T-helper 2 cell treated with Interferon-gamma antibody and Interleukin-4, amounts not matched to agents 5 μg/mL and 100 μg/mL, for 36 hours (primary cell): Measurements from ENCODE around the gene ENG.

Experiments used
- DNase-seq: peaks from one replicate; pipeline ENCODE4 v3.0.0; 2021; ENCODE audit warnings: low spot score
- H3K27ac Mint-ChIP-seq: one replicate; pipeline ENCODE4 v1.8.0; 2021; ENCODE audit warnings: mild to moderate bottlenecking, mixed read lengths
- H3K27me3 Mint-ChIP-seq: one replicate; pipeline ENCODE4 v1.8.0; 2021; ENCODE audit warnings: low read depth, mixed read lengths
- H3K36me3 Mint-ChIP-seq: one replicate; pipeline ENCODE4 v1.8.0; 2021; ENCODE audit warnings: low read depth, mixed read lengths
- H3K4me1 Mint-ChIP-seq: one replicate; pipeline ENCODE4 v1.8.0; 2021; ENCODE audit warnings: low read depth, mixed read lengths
- H3K4me3 Mint-ChIP-seq: one replicate; pipeline ENCODE4 v1.8.0; 2022; ENCODE audit warnings: mild to moderate bottlenecking, moderate library complexity, mixed read lengths
- H3K9me3 Mint-ChIP-seq: one replicate; pipeline ENCODE4 v1.8.0; 2021; ENCODE audit warnings: mixed read lengths

ENG gene

DNA sequence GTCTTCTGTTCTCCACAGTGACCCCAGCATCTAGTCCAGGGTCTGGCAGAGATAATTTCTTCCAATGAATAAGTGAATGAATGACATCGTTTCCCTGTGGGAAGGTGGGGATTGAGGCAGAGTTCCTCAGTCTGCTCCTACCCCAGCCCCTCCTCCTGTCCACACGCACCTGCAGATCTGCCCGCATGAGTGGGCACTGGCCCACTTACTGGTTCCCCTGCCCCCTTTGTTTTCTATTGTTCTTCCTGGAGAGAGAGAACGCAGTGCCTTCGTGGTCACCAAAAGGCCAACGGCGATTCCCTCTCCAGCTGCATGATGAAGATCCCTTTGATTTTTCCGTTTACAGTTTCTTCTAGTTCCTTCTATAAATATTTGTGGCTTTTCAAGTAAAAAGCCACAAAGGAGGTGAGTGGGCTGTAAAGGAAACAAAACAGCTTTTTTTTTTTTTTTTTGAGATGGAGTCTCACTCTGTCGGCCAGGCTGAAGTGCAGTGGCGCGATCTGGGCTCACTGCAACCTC lies 57.5 kb downstream of the ENG start:
- no peak for DNase-seq
- peaks cover 17% of the 10 kb centered on the region for H3K36me3 Mint-ChIP-seq
- H3K4me3 Mint-ChIP-seq, result peak overlapping the region; percentile 79
- H3K9me3 Mint-ChIP-seq, result no peaks in the 10 kb centered on the region
- H3K27me3 Mint-ChIP-seq, result no peaks in the 10 kb centered on the region
- peaks cover 26% of the 10 kb centered on the region for H3K4me1 Mint-ChIP-seq
- peak overlapping the region; percentile 87 for H3K27ac Mint-ChIP-seq

DNA sequence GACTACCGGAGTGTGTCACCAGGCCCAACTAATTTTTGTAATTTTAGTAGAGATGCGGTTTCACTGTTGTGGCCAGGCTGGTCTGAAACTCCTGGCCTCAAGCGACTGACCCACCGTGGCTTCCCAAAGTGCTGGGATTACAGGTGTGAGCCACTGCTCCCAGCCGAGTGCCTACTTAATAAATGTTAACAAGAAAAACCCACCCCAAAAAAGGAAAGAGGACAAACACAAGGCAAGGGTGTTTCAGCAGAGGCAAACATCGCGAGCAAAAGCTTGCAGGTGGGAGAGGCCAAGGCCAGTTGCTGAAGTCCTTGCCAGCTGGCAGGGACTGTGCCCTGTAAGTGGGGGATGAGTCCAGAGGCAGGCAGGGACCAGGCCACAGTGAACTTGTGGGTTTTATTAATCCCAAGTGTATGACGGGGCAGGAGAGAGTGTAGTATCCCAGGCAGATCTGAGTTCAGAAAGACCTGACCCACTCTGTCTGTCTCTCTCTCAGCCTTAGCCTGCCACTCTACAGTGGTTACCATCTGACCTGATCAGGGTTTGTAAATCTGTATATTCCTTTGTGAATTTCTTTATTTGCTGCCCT lies 58.1 kb downstream of the ENG start:
- H3K9me3 Mint-ChIP-seq, result no peaks in the 10 kb centered on the region
- no peaks in the 10 kb centered on the region for H3K27me3 Mint-ChIP-seq
- H3K4me3 Mint-ChIP-seq, result peak overlapping the region; percentile 79
- peaks cover 26% of the 10 kb centered on the region for H3K4me1 Mint-ChIP-seq
- no peak for DNase-seq
- peaks cover 20% of the 10 kb centered on the region for H3K36me3 Mint-ChIP-seq
- H3K27ac Mint-ChIP-seq, result peak overlapping the region; percentile 87

GRCh38 chr9:127794001-127794791 lies 60.3 kb downstream of the ENG start:
- Mint-ChIP-seq H3K4me1 (peaks cover 27% of the 10 kb centered on the region), H3K27ac (no peak overlapping the region), H3K4me3 (no peak overlapping the region), H3K27me3 (no peaks in the 10 kb centered on the region), H3K9me3 (no peaks in the 10 kb centered on the region), H3K36me3 (peaks cover 32% of the 10 kb centered on the region)
- DNase-seq, result no peak

DNA sequence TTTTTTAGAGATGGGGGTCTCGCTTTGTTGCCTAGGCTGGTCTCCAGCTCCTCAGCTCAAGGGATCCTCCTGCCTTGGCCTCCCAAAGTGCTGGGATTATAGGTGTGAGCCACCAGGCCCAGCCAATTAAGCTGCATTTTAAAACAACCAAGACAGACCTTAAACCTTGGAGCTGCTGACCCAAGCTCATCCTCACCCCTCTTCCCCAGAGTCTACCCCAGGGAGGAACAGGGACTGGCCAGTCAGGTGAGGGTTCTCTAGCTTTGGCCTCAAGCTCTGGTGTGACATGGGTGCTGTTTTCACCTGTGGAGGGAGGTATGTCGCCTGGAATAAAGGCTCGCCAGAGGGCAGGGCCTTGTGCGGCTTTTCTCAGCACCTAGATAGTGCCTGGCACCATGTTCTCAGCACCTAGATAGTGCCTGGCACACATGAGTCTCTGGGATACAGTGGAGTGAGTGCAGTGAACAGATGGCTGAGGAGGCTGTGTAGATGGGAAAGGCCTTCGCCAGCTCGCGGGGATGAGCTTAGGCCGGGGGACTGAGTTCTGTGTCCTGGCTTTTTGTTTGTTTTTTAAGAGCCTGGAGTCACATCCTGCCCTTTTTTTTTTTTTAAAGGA lies 61.3 kb downstream of the ENG start:
- H3K27ac Mint-ChIP-seq, result peak overlapping the region; percentile 31
- no peak for DNase-seq

GRCh38 chr9:127792417-127793031 lies 61.9 kb downstream of the ENG start:
- H3K9me3 Mint-ChIP-seq, result no peaks in the 10 kb centered on the region
- no peak overlapping the region for H3K27ac Mint-ChIP-seq
- H3K4me1 Mint-ChIP-seq, result peaks cover 26% of the 10 kb centered on the region

More for the DNA sequence above, 61.3 kb downstream of the ENG start:
- Mint-ChIP-seq H3K4me3 (no peak overlapping the region), H3K36me3 (peaks cover 41% of the 10 kb centered on the region), H3K9me3 (no peaks in the 10 kb centered on the region), H3K4me1 (peaks cover 26% of the 10 kb centered on the region), H3K27me3 (no peaks in the 10 kb centered on the region)

GRCh38 chr9:127791085-127791484 lies 63.4 kb downstream of the ENG start:
- Mint-ChIP-seq H3K4me3 (no peak overlapping the region), H3K4me1 (peaks cover 23% of the 10 kb centered on the region), H3K9me3 (no peaks in the 10 kb centered on the region), H3K27ac (no peak overlapping the region), H3K27me3 (no peaks in the 10 kb centered on the region), H3K36me3 (peaks cover 58% of the 10 kb centered on the region)
- DNase-seq, result no peak

More at GRCh38 chr9:127792417-127793031, 61.9 kb downstream of the ENG start:
- Mint-ChIP-seq H3K4me3 (no peak overlapping the region), H3K27me3 (no peaks in the 10 kb centered on the region), H3K36me3 (peaks cover 46% of the 10 kb centered on the region)
- no peak for DNase-seq

DNA sequence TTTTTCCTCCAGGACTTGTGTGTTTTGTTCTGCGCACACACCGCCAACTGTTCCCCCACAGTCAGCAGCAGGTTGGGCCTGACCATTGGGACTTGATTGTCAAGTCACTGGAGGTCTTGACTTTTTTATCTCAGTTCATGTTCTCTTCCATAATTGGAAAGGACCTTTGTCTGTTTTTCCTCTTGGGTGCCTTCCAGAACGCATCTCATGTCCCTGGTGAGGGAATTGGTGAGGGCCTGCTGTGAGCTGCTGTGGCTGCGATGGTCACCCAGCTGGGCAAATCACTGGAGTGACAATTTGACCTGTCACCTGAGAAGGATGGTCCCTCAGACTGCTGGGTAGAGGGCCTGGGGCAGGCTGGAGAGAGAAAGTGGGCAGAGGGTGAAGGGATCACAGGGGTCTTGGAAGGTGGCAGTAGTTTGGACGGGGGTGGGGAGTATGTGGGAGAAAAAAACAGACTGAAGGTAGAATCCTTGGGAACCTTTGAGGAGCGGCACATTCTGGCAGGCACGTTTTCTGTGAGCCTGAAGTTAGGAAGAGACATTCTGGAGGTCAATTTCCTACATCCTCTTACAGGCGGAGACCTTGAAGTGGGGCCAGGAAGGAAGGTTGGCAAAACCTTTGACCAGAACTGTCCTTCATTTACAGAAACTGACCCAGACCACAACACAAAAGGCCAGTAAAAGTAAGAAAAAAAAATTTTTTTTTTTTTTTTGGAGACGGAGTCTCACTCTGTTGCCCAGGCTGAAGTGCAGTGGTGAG lies 64.2 kb downstream of the ENG start:
- Mint-ChIP-seq H3K36me3 (peaks cover 58% of the 10 kb centered on the region), H3K4me1 (peaks cover 20% of the 10 kb centered on the region)
- no peak for DNase-seq

GRCh38 chr9:127789179-127789578 lies 65.3 kb downstream of the ENG start:
- no peak overlapping the region for H3K4me3 Mint-ChIP-seq

More for the DNA sequence above, 64.2 kb downstream of the ENG start:
- no peaks in the 10 kb centered on the region for H3K9me3 Mint-ChIP-seq
- H3K4me3 Mint-ChIP-seq, result no peak overlapping the region
- no peak overlapping the region for H3K27ac Mint-ChIP-seq
- no peaks in the 10 kb centered on the region for H3K27me3 Mint-ChIP-seq

GRCh38 chr9:127788337-127789011 lies 66.0 kb downstream of the ENG start:
- no peak overlapping the region for H3K27ac Mint-ChIP-seq
- DNase-seq, result peak; percentile 70
- H3K36me3 Mint-ChIP-seq, result peaks cover 52% of the 10 kb centered on the region
- H3K4me1 Mint-ChIP-seq, result peaks cover 32% of the 10 kb centered on the region
- no peaks in the 10 kb centered on the region for H3K27me3 Mint-ChIP-seq
- no peaks in the 10 kb centered on the region for H3K9me3 Mint-ChIP-seq
- peak overlapping the region; percentile 96 for H3K4me3 Mint-ChIP-seq

More at GRCh38 chr9:127789179-127789578, 65.3 kb downstream of the ENG start:
- Mint-ChIP-seq H3K36me3 (peaks cover 54% of the 10 kb centered on the region), H3K27me3 (no peaks in the 10 kb centered on the region), H3K4me1 (peaks cover 27% of the 10 kb centered on the region), H3K9me3 (no peaks in the 10 kb centered on the region), H3K27ac (no peak overlapping the region)
- no peak for DNase-seq

GRCh38 chr9:127786773-127787104 lies 67.7 kb downstream of the ENG start:
- peaks cover 42% of the 10 kb centered on the region for H3K36me3 Mint-ChIP-seq
- H3K4me1 Mint-ChIP-seq, result peaks cover 47% of the 10 kb centered on the region

GRCh38 chr9:127785933-127786772 lies 68.3 kb downstream of the ENG start, which contains the start of gene CDK9:
CDK9 (plus strand) TSS chr9:127786034; CDS start chr9:127786149, 115 bp downstream.
- peaks cover 53% of the 10 kb centered on the region for H3K4me1 Mint-ChIP-seq
- no peaks in the 10 kb centered on the region for H3K27me3 Mint-ChIP-seq
- no peaks in the 10 kb centered on the region for H3K9me3 Mint-ChIP-seq
- peaks cover 40% of the 10 kb centered on the region for H3K36me3 Mint-ChIP-seq
- DNase-seq, result peak; percentile 95
- H3K4me3 Mint-ChIP-seq, result peak within 1 kb of the TSS; percentile 96
- peak within 1 kb of the TSS; percentile 90 for H3K27ac Mint-ChIP-seq

More at GRCh38 chr9:127786773-127787104, 67.7 kb downstream of the ENG start:
- no peak for DNase-seq
- Mint-ChIP-seq H3K27ac (peak overlapping the region; percentile 86), H3K9me3 (no peaks in the 10 kb centered on the region), H3K4me3 (peak overlapping the region; percentile 96), H3K27me3 (no peaks in the 10 kb centered on the region)
